ENCODE results near the gene GCGR.

Gene GCGR

GRCh38 chr17:81803728-81804558 lies at the start of gene GCGR:
TSS of gene GCGR (plus strand) at chr17:81804150. CDS start at chr17:81809019, 4,869 bp downstream.
- no peak for DNase-seq

DNA sequence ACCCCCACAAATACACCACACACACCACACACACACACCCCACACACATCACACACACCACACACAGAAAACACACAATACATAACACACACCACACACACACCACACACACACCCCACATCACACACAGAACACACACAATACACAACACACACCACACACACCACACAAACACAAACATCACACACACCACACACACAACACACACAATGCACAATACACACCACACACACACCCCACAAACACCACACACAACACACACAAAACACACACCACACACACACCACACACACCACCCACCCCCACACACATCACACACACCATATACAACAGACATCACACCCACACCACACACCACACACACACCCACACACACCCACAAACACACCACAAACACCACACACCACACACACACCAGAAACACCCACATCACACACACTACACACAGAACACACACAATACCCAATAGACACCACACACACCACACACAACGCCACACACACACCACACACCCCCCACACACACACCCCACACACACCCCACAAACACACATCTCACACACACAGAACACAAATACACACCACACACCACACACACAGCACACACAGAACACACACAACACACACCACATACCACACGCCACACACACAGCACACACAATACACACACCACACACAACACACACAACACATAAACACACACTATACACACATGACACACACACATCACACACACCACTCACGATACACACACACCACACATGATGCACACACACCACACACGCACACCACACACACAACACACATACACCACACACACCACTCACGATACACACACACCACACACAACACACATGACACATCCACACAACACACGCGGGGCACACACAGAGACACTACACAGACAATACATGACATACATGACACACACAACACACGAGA lies 11.0 kb upstream of the GCGR start:
- no peak for DNase-seq

GRCh38 chr17:81794074-81794476 lies 9.9 kb upstream of the GCGR start:
- DNase-seq = no peak

DNA sequence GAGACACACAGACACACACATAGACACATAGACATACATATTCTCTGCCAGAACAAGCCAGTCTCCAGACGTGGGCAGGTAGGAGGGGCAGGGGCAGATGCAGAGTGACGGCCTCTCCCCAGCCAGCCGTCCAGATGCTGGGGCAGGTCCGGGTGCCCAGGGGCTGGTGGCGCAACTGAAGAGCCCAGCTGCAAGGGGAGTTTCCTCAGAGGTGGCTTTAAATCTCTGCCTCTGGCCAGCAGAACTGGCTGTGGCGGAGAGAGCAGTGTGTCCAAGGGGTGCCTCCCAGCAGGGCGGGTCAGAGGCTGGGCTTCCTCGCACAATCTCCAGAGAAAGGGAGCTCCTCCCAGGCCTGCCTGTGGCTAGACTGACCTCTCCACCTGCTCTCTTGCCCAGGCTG lies 9.4 kb upstream of the GCGR start:
- no peak for DNase-seq

- no peak for DNase-seq
These were observed 2.6 kb upstream of the GCGR start for GRCh38 chr17:81801327-81801726.

DNA sequence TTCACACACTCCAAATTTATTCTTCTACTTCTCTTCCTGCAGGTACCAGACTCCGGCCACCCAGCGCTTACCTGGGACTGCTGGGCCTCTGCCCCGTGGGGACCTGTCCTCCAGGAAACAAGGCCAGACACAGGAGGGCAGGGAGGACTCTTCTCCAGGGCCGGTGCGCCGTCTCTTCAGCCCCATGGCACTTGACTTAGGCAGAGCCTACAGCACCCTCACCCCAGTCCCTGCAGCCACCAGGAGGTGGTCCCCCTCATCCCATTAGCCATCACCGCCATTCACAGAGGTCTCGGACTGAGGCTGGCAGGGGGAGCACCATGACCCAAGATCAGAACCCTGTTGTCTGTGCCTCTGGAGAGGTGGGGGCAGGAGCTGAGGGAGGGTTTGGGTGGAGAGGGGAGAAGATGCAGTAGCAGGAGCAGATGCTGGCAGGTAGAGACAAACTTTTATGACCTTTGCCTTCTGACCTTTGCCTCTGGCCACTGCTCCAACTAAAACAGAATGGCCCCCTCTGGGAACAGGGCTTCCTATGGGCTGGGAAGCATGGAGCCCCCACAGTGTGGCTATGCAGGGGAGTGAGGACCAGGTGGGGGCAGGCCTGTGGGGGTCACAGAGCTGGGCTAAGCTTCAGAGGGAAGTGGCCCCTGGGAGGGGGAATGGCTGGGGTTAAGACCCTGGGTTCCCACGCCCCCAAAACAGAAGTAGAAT lies 1.7 kb upstream of the GCGR start:
- DNase-seq = no peak

DNA sequence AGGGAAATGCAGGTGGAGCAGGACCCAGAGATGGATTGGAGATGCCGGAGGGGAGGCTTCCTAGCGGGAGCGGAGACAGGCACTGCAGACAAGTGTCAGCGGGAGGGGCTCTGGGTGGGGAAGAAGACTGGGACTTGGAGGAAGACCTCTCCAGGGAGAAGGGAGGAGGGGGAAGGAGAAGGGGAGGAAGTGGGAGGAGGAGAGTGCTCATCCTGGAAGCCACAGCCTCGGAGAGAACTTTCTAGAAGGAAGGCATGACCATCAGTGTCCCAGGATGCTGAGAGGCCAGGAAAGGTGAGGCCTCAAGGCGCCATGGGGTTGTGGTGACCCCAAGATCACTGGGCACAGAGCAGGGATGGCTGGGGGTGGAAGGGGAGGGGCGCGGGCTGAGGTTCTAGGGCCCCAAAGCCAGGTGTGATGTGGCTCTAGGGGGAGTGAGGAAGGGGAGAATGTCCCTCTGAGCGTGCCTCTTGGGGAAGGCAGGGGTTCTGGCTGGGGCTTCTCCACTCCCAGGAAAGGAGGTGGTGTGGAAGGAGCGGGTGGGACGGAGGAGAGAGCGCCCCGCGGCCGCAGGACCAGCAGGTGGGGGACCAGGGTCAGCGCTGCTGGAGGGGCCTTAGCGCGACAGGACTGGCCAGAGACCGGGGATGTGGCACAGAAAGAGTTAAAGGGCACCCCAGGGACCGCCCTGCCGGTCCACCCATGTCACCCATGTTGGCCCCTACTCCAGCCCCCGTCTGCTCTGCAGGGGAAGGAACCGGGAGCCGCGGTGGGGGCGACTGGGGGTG lies 900 bp upstream of the GCGR start:
- DNase-seq = no peak

DNA sequence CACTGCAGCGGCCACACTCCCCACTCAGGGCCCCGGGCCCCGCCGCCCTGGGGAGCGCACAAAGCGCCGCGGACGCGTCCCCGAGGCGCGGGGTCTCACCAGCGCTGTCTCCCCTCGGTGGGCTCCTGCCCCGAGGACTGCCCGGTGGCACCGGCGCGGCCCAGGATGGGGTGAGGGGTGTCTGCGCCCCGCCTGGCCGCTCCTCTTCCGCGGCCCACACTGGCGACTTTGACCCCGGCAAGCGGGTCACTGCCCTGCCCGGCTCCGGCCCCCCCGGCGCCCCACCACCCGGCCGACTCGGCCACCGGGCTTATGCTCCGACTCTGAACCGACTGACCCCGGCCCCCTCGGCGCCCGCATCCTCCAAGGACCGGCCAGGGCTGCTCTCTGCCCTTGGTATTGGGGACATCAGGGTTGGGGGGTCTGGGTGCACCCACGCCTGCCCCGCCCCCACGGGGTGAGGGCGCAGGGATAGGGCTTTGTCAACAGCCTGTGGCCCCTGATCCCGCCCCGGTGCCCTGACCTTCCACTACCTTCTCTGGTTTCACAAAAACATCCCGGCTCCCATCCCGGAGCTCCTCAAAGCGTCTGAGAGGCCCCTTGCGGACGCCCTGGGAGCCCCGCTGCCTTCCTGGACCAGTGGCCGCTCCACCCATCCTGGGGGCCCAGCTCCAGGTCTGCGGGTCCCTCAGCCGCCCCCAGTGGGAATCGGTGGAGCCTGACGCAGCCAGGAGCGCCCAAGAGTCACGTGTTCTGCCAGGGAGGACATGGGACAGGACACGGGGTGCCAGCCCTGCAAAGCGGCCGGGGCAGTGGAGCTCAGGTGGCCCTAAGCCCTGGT lies 829 bp downstream of the GCGR start:
- no peak for DNase-seq

DNA sequence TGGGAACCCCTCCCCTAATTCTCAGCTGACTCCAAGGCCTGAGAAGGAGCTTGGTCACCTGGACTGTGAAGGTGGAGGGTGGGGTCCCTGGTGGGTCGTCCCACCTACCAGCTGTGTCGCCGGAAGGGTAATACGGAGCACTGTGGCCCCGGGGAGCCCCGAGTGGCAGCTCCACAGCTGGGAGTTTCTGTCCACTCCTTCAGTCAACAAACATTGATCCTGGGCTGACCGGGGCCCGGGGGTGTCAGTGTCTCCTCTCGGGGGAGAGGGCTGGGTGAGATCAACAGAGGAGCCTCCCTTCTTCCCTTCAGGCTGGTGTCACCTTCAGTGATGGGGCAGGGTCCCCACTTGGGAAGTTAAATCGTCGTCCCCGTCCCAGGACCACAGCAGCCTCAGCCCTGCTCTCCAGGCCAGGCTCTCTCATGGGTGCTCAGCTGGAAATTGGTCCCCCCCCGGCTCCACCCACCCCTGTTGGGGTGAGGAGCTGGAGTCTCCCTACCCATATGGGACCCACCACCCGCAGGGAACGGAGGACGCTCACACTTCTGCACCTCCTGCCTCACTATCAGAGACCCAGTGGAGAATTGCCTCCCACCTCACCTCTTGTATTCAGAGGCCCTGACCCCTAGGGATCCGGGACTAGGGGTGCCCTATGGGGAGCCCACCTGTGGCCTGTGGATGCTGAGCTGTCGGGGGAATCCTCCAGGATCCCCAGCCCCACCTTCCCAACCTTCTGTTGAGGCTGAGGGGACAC lies 1.9 kb downstream of the GCGR start:
- no peak for DNase-seq

GRCh38 chr17:81806461-81807209 lies 2.7 kb downstream of the GCGR start:
- no peak for DNase-seq

DNA sequence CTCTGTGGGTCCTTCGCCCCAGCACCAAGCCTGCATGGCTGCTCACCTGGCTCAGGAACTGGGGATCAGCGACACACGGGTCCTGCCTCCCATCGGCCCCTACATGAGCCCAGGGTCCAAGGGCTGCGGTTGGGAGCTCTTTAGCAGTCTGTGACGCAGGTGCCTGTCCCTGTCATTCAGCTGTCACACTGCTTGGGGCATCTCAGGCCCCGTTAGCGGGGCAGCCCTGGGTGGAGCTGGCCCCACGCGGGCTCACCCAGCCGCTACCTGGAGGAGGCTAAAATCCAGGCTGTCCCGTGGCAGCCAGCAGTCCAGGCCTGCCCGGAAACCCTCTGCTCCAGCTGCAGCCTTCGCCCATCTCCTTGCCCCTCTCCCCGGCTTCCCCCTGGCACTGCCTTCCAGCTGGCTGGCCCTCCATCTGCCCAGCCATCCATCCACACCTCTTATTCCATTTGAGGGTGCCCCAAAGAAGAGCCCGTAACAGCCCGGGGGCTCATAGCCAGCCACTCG lies 3.3 kb downstream of the GCGR start:
- DNase-seq = no peak

GRCh38 chr17:81807839-81808238 lies 3.9 kb downstream of the GCGR start:
- DNase-seq = no peak

GRCh38 chr17:81808778-81809555 lies 5.0 kb downstream of the GCGR start:
- DNase-seq = no peak

GRCh38 chr17:81809556-81809998 lies 5.6 kb downstream of the GCGR start:
- no peak for DNase-seq

DNA sequence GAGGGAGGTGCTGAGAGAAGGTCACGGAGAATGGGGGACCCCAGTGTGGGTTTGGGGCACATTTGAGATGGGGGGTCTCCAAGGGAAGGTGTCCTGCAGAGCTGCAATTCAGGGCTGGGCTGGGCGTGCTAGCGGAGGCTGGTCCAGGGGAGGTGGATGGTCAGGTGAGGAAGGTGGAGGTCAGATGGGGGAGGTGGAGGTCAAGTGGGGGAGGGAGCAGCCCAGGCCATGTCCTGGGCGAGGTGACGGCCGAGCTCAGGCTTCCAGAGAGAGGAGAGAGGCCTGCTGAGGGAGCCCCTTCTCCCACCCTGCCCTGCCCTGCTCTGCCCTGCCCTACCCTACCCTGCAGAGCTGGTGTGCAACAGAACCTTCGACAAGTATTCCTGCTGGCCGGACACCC lies 6.5 kb downstream of the GCGR start:
- DNase-seq = no peak

DNA sequence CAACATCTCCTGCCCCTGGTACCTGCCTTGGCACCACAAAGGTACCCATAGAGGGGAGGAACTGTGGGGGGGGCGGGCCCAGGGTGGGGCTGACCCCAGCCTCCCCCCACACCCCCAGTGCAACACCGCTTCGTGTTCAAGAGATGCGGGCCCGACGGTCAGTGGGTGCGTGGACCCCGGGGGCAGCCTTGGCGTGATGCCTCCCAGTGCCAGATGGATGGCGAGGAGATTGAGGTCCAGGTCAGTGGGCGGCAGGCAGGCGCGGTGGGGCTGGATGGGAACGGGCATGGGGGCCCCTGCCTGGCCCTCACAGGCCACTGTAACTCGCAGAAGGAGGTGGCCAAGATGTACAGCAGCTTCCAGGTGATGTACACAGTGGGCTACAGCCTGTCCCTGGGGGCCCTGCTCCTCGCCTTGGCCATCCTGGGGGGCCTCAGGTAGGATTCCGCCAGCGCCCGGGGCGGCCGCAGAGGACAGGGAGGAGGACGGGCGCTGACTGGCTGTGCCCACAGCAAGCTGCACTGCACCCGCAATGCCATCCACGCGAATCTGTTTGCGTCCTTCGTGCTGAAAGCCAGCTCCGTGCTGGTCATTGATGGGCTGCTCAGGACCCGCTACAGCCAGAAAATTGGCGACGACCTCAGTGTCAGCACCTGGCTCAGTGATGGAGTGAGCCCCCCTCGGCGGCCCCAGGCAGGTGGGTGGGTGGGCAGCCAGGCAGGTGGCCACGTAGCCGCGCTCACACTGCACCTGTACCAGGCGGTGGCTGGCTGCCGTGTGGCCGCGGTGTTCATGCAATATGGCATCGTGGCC lies 7.1 kb downstream of the GCGR start:
- DNase-seq = no peak

DNA sequence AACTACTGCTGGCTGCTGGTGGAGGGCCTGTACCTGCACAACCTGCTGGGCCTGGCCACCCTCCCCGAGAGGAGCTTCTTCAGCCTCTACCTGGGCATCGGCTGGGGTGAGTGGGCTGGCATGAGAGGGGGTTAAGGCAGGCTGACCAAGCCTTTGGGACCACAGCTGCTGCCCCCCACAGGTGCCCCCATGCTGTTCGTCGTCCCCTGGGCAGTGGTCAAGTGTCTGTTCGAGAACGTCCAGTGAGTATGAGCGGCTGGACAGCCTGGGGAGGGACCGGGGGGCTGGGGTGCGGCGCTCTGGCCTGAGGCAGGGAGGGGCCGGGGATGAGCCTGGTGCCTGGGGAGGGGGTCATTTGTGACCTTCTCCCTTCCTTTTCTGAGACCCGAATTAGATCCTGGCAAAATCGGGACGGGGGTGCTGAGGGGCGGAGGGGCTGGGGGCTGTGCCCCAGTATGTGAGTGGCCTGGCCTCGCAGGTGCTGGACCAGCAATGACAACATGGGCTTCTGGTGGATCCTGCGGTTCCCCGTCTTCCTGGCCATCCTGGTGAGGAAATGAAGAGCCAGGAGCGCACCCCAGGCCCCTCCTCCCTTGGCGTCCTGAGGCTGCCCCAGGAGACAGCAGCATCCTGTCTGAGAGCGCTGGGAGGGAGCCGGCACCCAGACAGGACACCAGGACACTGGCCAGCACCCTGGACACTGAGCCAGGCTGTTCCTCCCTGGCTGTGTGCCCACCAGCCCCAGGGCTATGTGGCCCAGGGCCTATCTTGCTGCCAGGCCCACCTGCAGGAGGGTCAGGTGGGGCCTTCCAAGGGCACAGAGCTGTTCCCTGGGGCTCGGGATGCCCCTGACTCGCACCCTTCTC lies 8.0 kb downstream of the GCGR start:
- no peak for DNase-seq

Data from NCI-H748 treated with DMSO at 0.1 percent for 48 hours (cell line).